ENCODE data around the gene TMEM269.

The TMEM269 gene

GRCh38 chr1:42822800-42823392 is 38.1 kb downstream of the TMEM269 start:
- DNase-seq (ENCODE audit: low read depth): no peak

GRCh38 chr1:42824481-42825035 is 39.8 kb downstream of the TMEM269 start:
- no peak for DNase-seq (ENCODE audit: low read depth)

- DNase-seq (ENCODE audit: low read depth): no peak
Observed at GRCh38 chr1:42825036-42825851, 40.5 kb downstream of the TMEM269 start.

- no peak for DNase-seq (ENCODE audit: low read depth)
Observed at GRCh38 chr1:42830631-42831030, 45.8 kb downstream of the TMEM269 start.

DNA sequence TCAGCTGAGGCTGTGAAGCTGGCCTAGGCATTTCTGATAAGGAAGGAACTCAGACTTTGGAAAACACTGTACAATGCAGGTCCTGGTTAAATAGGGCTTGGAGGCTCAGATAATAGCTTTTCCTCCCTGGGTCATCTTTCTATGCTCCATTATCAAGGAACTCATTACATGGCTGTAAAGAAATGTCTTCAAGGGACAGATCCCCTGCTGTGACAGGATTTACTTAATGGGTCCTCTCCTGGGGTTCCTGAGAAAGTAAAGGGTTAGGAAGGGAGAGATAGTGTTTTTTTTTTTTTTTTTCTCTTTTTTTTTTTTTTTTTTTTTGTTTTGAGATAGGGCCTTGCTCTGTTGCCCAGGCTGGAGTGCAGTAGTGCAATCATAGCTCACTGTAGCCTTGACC is 46.5 kb downstream of the TMEM269 start:
- DNase-seq (ENCODE audit: low read depth): no peak

DNA sequence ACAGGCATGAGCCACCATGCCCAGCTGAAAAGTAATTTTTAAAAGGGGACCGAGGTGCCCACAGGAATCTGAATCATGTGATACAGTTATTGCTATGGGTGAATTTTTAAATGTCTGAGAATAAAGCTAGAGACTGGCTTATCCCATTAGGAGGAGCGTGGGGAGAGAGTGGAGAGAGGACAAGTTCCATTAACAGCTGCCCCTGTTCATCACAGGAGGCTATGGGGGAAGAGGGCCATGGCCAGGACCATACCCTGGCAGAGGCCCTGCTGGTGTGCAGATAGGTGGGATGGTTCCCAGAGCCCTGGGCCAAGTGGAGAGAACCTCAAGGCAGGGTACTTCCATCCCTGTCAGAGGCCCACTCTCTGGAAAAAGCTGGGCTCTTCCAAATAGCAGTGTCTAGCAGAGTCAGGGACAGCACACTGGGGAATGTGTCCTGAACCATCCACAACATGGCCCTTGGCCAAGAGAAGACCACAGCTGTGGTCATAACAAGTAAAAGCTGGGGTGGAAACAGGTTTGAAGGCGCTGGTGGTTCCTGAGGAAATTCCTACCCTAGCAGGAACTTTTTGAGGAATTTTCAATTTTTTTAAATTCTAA is 48.0 kb downstream of the TMEM269 start:
- no peak for DNase-seq (ENCODE audit: low read depth)

DNA sequence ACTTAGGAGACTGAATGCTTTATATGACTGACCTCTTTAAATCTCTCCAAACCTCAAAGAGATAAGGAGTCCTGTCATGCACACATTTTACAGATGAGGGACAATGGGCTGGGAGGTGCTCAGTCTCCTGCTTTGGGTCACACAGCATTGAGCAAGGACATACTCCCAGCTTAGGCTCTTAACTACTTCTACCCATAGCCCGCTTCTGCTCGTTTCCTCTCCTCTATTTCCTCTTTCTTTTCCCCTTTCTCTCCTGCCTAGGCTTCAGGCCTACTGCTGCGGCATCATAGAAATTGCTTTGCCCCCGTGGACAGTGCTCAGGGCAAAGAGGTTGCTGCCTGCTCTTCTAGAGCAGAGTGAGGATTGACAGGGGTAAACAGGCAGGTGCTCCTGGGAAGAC is 49.2 kb downstream of the TMEM269 start:
- no peak for DNase-seq (ENCODE audit: low read depth)

DNA sequence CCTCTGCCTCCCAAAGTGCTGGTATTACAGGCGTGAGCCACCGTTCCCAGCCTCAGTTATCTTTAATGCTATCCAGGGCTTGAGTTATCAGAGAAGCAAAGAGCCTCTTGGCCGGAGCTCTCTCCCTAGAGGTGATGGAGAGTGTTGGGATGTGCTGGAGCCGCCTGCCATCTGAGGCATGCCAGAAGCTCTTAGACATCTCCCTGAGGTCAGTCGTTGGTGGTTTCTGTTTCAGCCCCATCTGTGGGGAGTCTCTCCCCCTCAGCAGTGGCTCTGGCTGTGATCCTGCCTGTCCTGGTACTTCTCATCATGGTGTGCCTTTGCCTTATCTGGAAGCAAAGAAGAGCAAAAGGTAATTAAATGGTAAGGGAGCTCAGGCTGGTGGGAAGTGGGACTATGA is 50.0 kb downstream of the TMEM269 start:
- DNase-seq (ENCODE audit: low read depth): no peak

DNA sequence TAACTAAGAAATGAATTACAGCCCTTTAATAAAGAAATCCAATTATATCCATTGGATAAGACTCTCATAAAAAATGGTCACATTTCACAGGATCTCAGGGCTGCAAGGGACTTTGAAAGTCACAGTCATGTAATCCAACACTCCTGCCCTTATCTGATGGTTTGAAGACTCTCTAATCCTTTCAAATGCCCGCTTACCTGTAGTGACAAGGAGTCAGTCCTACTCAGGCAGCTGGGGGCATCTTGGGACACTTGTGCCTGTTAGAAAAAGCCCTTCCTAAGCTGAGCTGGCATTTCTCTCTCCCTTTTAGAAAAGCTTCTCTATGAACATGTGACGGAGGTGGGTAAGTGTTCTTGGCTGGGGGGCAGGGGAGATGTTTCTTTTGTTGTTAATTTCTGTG is 50.6 kb downstream of the TMEM269 start:
- no peak for DNase-seq (ENCODE audit: low read depth)

- no peak for DNase-seq (ENCODE audit: low read depth)
Observed at GRCh38 chr1:42837709-42838108, 52.9 kb downstream of the TMEM269 start.

DNA sequence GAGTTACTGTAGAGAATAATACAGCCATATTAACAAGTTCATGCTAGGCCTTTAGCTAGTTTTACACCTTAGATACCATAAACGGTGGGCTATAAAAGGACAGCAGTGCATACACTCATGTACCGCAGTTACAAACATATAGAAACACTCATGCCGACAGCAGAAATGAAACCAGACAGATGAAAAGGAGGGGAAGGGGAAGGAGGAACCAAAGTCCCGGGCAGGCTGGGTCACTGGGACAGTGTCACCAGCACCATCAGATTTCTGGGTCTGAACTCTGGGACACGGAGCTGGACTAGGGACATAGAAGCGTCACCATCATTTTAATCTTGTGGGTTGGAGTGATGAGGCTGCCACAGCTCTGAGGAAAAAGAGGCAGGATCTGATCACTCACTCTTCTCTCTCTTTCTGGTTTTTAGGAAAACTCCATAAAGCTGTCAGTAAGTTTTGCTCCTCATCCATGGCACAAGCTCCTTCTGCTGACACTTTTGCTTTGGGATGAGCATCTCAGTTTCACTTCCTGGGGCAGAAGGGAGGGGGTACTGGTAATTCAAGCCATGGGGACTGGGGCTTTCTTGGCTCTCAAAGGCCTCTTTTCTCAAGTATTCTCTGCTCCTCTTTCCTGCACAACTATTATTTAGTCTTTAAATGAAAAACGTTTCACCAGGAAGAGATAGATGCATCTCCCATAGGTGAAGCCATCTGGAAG is 53.8 kb downstream of the TMEM269 start:
- no peak for DNase-seq (ENCODE audit: low read depth)

DNA sequence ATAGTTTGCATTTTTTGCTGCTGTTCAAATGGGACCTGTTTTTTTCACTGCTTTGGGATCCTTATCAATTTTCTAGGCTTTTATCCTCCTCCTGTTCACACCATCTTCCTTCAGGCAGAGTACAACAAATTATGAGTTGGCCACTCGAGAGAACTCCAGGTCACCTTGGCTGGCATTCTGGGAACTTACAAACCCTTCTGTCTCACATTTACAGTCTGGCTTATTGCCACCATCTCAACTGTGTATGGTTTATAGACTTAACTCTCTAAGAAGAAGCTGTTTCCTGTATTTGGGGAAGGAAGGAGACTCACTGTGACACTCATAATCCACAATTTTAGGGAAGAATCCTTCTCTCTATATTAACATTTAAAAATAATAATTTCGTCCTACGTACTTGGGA is 56.2 kb downstream of the TMEM269 start:
- no peak for DNase-seq (ENCODE audit: low read depth)

- no peak for DNase-seq (ENCODE audit: low read depth)
Observed at GRCh38 chr1:42841440-42842147, 56.8 kb downstream of the TMEM269 start.

- DNase-seq (ENCODE audit: low read depth): no peak
Observed at GRCh38 chr1:42844592-42845140, 59.9 kb downstream of the TMEM269 start.

GRCh38 chr1:42845193-42845592 is 60.4 kb downstream of the TMEM269 start:
- no peak for DNase-seq (ENCODE audit: low read depth)

DNA sequence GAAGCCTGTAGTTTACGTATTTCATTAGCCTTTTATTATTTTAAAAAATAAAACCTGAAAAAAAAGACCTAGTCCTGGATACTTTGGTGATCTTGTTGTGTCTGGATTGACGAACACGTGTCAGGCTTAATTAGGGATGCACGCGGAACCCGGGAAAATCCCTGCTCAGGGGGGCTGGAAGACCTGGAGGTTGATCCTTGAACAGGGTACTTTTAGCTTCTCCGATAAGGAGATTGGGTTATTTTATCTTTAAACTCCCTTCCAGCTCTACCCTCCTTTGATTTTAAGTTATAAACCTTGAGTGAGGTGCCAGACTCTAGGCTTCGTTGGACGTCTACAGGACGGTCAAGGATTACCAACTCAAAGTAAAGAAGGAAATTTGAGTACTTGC is 61.1 kb downstream of the TMEM269 start:
- no peak for DNase-seq (ENCODE audit: low read depth)

DNA sequence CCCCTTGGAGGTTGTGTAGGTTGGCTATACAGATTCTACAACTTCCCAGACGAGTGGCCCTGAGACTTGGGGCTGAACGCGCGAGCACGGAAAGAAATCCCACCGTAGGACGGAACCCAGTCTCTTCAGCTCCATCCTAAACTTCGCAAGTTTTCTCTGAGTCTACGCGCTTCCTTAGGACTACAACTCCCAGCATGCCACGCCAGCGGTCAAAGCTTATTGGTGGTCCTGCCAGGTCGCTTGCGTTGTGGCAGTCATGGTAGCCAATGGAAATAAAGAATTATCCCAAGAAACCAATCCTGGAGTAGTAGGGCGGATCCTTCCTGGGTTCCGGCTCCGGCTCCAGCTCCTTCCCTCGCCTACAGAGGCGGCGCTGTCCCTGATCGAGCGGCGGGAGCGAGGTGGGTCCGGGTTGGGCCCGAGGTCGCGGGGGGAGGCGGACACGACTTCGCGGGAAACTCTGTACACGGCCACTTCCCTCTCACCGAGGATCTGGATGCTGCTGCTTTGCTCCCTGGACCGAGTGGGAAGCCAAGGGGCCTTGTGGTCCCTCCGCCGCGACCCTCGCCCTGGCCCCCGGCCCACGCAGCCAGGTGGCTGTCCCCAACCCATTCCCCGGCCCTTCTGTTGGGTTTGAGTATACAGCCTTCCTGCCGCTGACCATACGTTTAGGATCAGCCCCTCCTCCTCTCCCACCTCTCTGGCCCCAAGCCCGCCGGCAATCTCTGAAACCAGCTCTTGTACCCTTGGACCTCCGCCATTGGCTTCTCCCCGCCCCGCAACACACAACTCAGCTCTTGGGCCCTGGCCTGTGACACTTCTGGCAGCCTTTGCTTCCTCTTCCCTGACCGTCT is 61.7 kb downstream of the TMEM269 start, which contains the start of gene ZNF691:
Gene ZNF691 (plus strand): TSS at position 357 of the 854 bp plus-strand sequence. CDS start 3,046 bp downstream, outside the sequence.
- peak; percentile 61 for DNase-seq (ENCODE audit: low read depth)

GRCh38 chr1:42847111-42847595 is 62.4 kb downstream of the TMEM269 start:
- no peak for DNase-seq (ENCODE audit: low read depth)

GRCh38 chr1:42847721-42848460 is 63.1 kb downstream of the TMEM269 start:
- no peak for DNase-seq (ENCODE audit: low read depth)
